ENCODE data around the gene ANG.
"Not testable (repeated sequence)": the region's sequence is repeated elsewhere in the genome, so short reads cannot be mapped to it uniquely, and the experiment has no call there.

ANG gene

GRCh38 chr14:20733684-20734429 lies 45.3 kb downstream of the ANG start:
- no peaks in the 10 kb centered on the region for H3K27me3 ChIP-seq (ENCODE audit: control insufficient read depth, insufficient read depth, low read length, poor library complexity, severe bottlenecking)
- H3K27ac ChIP-seq (ENCODE audit: insufficient read depth, low read depth, low read length, poor library complexity, severe bottlenecking) = no peak overlapping the region
- H3K36me3 ChIP-seq (ENCODE audit: control insufficient read depth, insufficient read depth, low read length) = no peaks in the 10 kb centered on the region
- H3K4me1 ChIP-seq (ENCODE audit: control insufficient read depth, insufficient read depth, low read length) = no peaks in the 10 kb centered on the region
- 76% methylated on average over 5 of the region's 6 CpGs for WGBS, 2 experiments
- no peaks in the 10 kb centered on the region for H3K9me3 ChIP-seq (ENCODE audit: control insufficient read depth, low read length)
- H3K4me3 ChIP-seq (ENCODE audit: insufficient read depth, low read depth, low read length) = no peak overlapping the region

GRCh38 chr14:20734430-20734806 lies 45.9 kb downstream of the ANG start:
- no peak overlapping the region for H3K4me3 ChIP-seq (ENCODE audit: insufficient read depth, low read depth, low read length)
- 63% methylated on average over 4 of the region's 4 CpGs for WGBS, 2 experiments
- no peaks in the 10 kb centered on the region for H3K36me3 ChIP-seq (ENCODE audit: control insufficient read depth, insufficient read depth, low read length)
- no peaks in the 10 kb centered on the region for H3K27me3 ChIP-seq (ENCODE audit: control insufficient read depth, insufficient read depth, low read length, poor library complexity, severe bottlenecking)
- H3K27ac ChIP-seq (ENCODE audit: insufficient read depth, low read depth, low read length, poor library complexity, severe bottlenecking) = no peak overlapping the region
- H3K4me1 ChIP-seq (ENCODE audit: control insufficient read depth, insufficient read depth, low read length) = no peaks in the 10 kb centered on the region
- no peaks in the 10 kb centered on the region for H3K9me3 ChIP-seq (ENCODE audit: control insufficient read depth, low read length)

- H3K27ac ChIP-seq (ENCODE audit: insufficient read depth, low read depth, low read length, poor library complexity, severe bottlenecking); H3K9me3 ChIP-seq (ENCODE audit: control insufficient read depth, low read length); H3K4me1 ChIP-seq (ENCODE audit: control insufficient read depth, insufficient read depth, low read length); H3K36me3 ChIP-seq (ENCODE audit: control insufficient read depth, insufficient read depth, low read length); H3K4me3 ChIP-seq (ENCODE audit: insufficient read depth, low read depth, low read length); H3K27me3 ChIP-seq (ENCODE audit: control insufficient read depth, insufficient read depth, low read length, poor library complexity, severe bottlenecking): not testable (repeated sequence)
- WGBS, 2 experiments = 84 to 93% methylated on average over 7 of the region's 7 CpGs
Measured at GRCh38 chr14:20738292-20738691, 49.7 kb downstream of the ANG start.

- no peaks in the 10 kb centered on the region for H3K4me1 ChIP-seq (ENCODE audit: control insufficient read depth, insufficient read depth, low read length)
- no peaks in the 10 kb centered on the region for H3K27me3 ChIP-seq (ENCODE audit: control insufficient read depth, insufficient read depth, low read length, poor library complexity, severe bottlenecking)
- no peak overlapping the region for H3K4me3 ChIP-seq (ENCODE audit: insufficient read depth, low read depth, low read length)
- no peak overlapping the region for H3K27ac ChIP-seq (ENCODE audit: insufficient read depth, low read depth, low read length, poor library complexity, severe bottlenecking)
- H3K9me3 ChIP-seq (ENCODE audit: control insufficient read depth, low read length) = no peaks in the 10 kb centered on the region
- WGBS, 2 experiments = 90 to 98% methylated on average over 4 of the region's 4 CpGs
- no peaks in the 10 kb centered on the region for H3K36me3 ChIP-seq (ENCODE audit: control insufficient read depth, insufficient read depth, low read length)
Measured at GRCh38 chr14:20742132-20742531, 53.6 kb downstream of the ANG start.

- Histone ChIP-seq H3K9me3 (ENCODE audit: control insufficient read depth, low read length) (no peaks in the 10 kb centered on the region), H3K4me1 (ENCODE audit: control insufficient read depth, insufficient read depth, low read length) (no peaks in the 10 kb centered on the region), H3K36me3 (ENCODE audit: control insufficient read depth, insufficient read depth, low read length) (no peaks in the 10 kb centered on the region), H3K27ac (ENCODE audit: insufficient read depth, low read depth, low read length, poor library complexity, severe bottlenecking) (no peak overlapping the region), H3K27me3 (ENCODE audit: control insufficient read depth, insufficient read depth, low read length, poor library complexity, severe bottlenecking) (no peaks in the 10 kb centered on the region), H3K4me3 (ENCODE audit: insufficient read depth, low read depth, low read length) (no peak overlapping the region)
- 97 to 100% methylated on average over 1 to 2 of the region's 2 CpGs for WGBS, 2 experiments
Measured at GRCh38 chr14:20743556-20743955, 55.0 kb downstream of the ANG start.

All from ectodermal cell (in vitro differentiated cells).